Panc1 (cell line): Measurements from ENCODE around the gene WNT3A. TPM values are rescaled to one million over a fixed set of nuclear protein-coding genes. Genes with fewer than 3 reads are reported as not detected.

Experiments used
- ATAC-seq: fragments of 200-7000 bp; cut with Tn5 transposase; 2 replicates; pipeline ENCODE4 v1.9.1; 2020; ENCODE audit warnings: mild to moderate bottlenecking, moderate library complexity
- BruUV-seq: library from RNA; stranded (reverse); fragments of 400-500 nt; replicated peaks from 2 replicates; lab custom pipeline; 2021; lab: Mats Ljungman, UMichigan
- CTCF ChIA-PET: fragments of 300-600 bp; sonication (Branson Sonifier 250); formaldehyde crosslinking; loops from one replicate; lab custom pipeline; 2022; ENCODE audit warnings: antibody characterized with exemption; lab: Charles Lee
- POLR2A ChIA-PET: fragments of 300-600 bp; sonication (Branson Sonifier 250); formaldehyde crosslinking; loops from one replicate; lab custom pipeline; 2022; ENCODE audit warnings: antibody characterized with exemption; lab: Charles Lee
- DNase-seq: peaks from one replicate; pipeline ENCODE4 v3.0.0-alpha.2; 2010; ENCODE audit warnings: low read depth, low spot score
- H3K27ac ChIP-seq: 2 replicates; pipeline ENCODE4 v1.5.1; 2011; ENCODE audit warnings: mild to moderate bottlenecking, low read length, inconsistent platforms
- H3K27me3 ChIP-seq: fragments of 200-500 bp; sonication (Bioruptor generic); 2 replicates; pipeline ENCODE4 v1.6.0; 2014; ENCODE audit warnings: low read length, inconsistent platforms; ENCODE audit not compliant: control insufficient read depth, insufficient read depth
- H3K36me3 ChIP-seq: fragments of 200-500 bp; sonication (Bioruptor generic); 2 replicates; pipeline ENCODE4 v1.5.1; 2014; ENCODE audit warnings: inconsistent platforms, mild to moderate bottlenecking, low read length, moderate library complexity; ENCODE audit not compliant: control insufficient read depth, insufficient read depth
- H3K4me1 ChIP-seq: 2 replicates; pipeline ENCODE4 v1.5.1; 2011; ENCODE audit warnings: inconsistent platforms, mild to moderate bottlenecking, low read length, moderate library complexity; ENCODE audit not compliant: control insufficient read depth, insufficient read depth
- H3K4me3 ChIP-seq, 2 experiments: 2 replicates each; pipeline ENCODE4 v1.5.1; 2011 to 2012; ENCODE audit warnings: low read depth in 2 of 2, low read length in 2 of 2, mild to moderate bottlenecking in 2 of 2, inconsistent platforms in 1 of 2, moderate library complexity in 1 of 2
- H3K9me3 ChIP-seq: fragments of 200-500 bp; sonication (Bioruptor generic); 2 replicates; pipeline ENCODE4 v1.5.1; 2014; ENCODE audit warnings: low read depth, mild to moderate bottlenecking, inconsistent platforms, low read length, moderate library complexity; ENCODE audit not compliant: control insufficient read depth, insufficient read depth
- POLR2AphosphoS5 ChIP-seq: IDR thresholded peaks from 2 replicates; pipeline ENCODE4 v1.6.1; 2012; ENCODE audit warnings: mild to moderate bottlenecking, low read depth, low read length, moderate library complexity
- SIN3A ChIP-seq: IDR thresholded peaks from 2 replicates; pipeline ENCODE4 v1.6.1; 2012; ENCODE audit warnings: low read depth, mild to moderate bottlenecking, low read length, moderate library complexity, borderline replicate concordance; ENCODE audit not compliant: insufficient read depth
- TCF7L2 ChIP-seq: IDR thresholded peaks from 2 replicates; pipeline ENCODE4 v1.6.1; 2011; ENCODE audit warnings: mild to moderate bottlenecking, low read depth, low read length, inconsistent platforms
- in situ Hi-C: cut with HindIII; loops from 2 replicates; pipeline ENCODE4 v1.10.0; 2016; ENCODE audit warnings: low sequenced_read_pairs, low pct_unique_long_range_greater_than_20kb
- intact Hi-C: fragments of 100-400 bp; cut with micrococcal nuclease; formaldehyde crosslinking; loops from one replicate; pipeline ENCODE4 v1.10.0; 2022; ENCODE audit not compliant: unreplicated experiment
- total RNA-seq: library from RNA; stranded (reverse); gene quantifications from one replicate; pipeline ENCODE4 v1.2.1, GENCODE V29; 2021; ENCODE audit not compliant: unreplicated experiment
- TF ChIP-seq, protein P1 (sequence below), 2 experiments: IDR thresholded peaks; 2 replicates each; pipeline ENCODE4 v1.6.1; 2011 to 2012; ENCODE audit warnings: low read depth in 2 of 2, control low read depth in 1 of 2, low read length in 1 of 2, mild to moderate bottlenecking in 1 of 2, moderate library complexity in 1 of 2; ENCODE audit not compliant: insufficient read depth in 1 of 2
- TF ChIP-seq, protein P2 (sequence below): fragments of 450-650 bp; IDR thresholded peaks from 2 replicates; pipeline ENCODE4 v1.5.1; 2017; ENCODE audit warnings: mild to moderate bottlenecking

WNT3A gene
- total RNA-seq, 1 experiment from 2014 or later, result not detected

DNA sequence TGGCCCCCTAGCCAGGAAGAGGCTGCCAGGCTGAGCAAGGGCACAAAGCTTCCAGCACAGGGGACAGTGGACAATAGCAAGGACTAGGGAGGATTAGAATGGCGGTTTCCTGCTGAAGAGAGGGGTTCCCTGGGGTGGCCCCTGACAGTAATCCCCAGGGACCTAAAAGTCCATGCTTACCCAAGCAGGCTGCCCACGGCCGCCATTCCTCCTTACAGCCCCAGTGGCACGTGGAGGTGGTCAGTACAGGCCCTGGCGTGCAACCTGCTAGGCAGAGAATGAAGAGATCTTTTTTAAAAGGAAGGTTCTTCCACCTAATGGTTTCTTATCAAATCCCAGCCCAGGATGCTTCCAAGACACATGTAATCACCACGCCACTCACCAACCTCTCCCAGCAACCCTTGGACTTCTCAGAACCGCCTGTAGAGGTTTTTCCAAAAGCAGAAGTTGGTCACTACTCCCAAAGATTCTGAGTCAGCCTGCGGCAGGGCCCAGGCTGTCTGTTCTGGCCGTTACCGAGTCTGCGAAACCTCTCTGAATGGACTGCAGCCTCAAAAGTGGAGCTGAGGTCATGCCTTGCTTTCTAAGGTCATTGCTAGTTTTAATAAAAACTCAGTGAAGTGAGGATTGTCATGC, 101.4 kb downstream of the WNT3A start:
- TF ChIP-seq POLR2AphosphoS5, result no peak
- no peak for ATAC-seq
- CTCF ChIA-PET, result no interaction called here
- intact Hi-C loops, result no loop called here
- no TSS peak for BruUV-seq
- no peaks in the 10 kb centered on the region for H3K9me3 ChIP-seq
- no peaks in the 10 kb centered on the region for H3K27me3 ChIP-seq
- H3K4me3 ChIP-seq, result peak overlapping the region; percentile 94 to 100
- no peak for DNase-seq
- H3K36me3 ChIP-seq, result peaks cover 2% of the 10 kb centered on the region; the same call in 1 of the 2 replicates
- H3K4me1 ChIP-seq, result peaks cover 15% of the 10 kb centered on the region
- in situ Hi-C loops, result no loop called here
- POLR2A ChIA-PET, result no interaction called here
- H3K27ac ChIP-seq, result peak overlapping the region; percentile 86

DNA sequence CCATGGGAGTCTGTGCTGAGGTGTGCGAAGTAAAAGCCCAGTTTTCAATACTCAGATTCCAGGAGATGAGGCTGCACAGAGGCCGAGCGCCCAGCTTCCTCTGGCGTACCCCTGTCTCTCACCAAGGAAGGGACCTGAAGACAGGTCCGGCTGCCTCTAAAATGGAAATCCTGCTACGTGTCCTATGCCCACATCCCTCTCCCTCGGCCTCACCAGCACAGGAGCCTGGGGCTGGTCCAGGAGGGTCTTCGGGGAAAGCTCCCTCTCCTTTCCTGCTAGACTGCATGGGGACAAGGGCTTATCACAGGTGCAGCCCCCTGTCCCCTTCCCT, 101.9 kb downstream of the WNT3A start:
- H3K27me3 ChIP-seq, result no peaks in the 10 kb centered on the region
- CTCF ChIA-PET, result no interaction called here
- TF ChIP-seq POLR2AphosphoS5, result no peak
- TF ChIP-seq TCF7L2, result no peak
- TF ChIP-seq, protein P1, sequence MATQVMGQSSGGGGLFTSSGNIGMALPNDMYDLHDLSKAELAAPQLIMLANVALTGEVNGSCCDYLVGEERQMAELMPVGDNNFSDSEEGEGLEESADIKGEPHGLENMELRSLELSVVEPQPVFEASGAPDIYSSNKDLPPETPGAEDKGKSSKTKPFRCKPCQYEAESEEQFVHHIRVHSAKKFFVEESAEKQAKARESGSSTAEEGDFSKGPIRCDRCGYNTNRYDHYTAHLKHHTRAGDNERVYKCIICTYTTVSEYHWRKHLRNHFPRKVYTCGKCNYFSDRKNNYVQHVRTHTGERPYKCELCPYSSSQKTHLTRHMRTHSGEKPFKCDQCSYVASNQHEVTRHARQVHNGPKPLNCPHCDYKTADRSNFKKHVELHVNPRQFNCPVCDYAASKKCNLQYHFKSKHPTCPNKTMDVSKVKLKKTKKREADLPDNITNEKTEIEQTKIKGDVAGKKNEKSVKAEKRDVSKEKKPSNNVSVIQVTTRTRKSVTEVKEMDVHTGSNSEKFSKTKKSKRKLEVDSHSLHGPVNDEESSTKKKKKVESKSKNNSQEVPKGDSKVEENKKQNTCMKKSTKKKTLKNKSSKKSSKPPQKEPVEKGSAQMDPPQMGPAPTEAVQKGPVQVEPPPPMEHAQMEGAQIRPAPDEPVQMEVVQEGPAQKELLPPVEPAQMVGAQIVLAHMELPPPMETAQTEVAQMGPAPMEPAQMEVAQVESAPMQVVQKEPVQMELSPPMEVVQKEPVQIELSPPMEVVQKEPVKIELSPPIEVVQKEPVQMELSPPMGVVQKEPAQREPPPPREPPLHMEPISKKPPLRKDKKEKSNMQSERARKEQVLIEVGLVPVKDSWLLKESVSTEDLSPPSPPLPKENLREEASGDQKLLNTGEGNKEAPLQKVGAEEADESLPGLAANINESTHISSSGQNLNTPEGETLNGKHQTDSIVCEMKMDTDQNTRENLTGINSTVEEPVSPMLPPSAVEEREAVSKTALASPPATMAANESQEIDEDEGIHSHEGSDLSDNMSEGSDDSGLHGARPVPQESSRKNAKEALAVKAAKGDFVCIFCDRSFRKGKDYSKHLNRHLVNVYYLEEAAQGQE (IDR thresholded peaks at IDR 0.05; ENCODE audit: insufficient read depth in 1 of 2, low read depth in 2 of 2, low read length in 1 of 2), result no peak
- TF ChIP-seq, protein P2, sequence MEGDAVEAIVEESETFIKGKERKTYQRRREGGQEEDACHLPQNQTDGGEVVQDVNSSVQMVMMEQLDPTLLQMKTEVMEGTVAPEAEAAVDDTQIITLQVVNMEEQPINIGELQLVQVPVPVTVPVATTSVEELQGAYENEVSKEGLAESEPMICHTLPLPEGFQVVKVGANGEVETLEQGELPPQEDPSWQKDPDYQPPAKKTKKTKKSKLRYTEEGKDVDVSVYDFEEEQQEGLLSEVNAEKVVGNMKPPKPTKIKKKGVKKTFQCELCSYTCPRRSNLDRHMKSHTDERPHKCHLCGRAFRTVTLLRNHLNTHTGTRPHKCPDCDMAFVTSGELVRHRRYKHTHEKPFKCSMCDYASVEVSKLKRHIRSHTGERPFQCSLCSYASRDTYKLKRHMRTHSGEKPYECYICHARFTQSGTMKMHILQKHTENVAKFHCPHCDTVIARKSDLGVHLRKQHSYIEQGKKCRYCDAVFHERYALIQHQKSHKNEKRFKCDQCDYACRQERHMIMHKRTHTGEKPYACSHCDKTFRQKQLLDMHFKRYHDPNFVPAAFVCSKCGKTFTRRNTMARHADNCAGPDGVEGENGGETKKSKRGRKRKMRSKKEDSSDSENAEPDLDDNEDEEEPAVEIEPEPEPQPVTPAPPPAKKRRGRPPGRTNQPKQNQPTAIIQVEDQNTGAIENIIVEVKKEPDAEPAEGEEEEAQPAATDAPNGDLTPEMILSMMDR, result no peak
- TF ChIP-seq SIN3A, result no peak
- intact Hi-C loops (no loop called here), in situ Hi-C loops (no loop called here)
- DNase-seq, result no peak
- peak overlapping the region; percentile 94 to 100 for H3K4me3 ChIP-seq
- no peak for ATAC-seq
- no peaks in the 10 kb centered on the region for H3K9me3 ChIP-seq
- H3K36me3 ChIP-seq, result peaks cover 2% of the 10 kb centered on the region; the same call in 1 of the 2 replicates
- peaks cover 15% of the 10 kb centered on the region for H3K4me1 ChIP-seq
- H3K27ac ChIP-seq, result peak overlapping the region; percentile 86
- POLR2A ChIA-PET, result no interaction called here
- no TSS peak for BruUV-seq
